Stomach (tissue), 9 donors: ENCODE measurements around the gene RANBP3. TPM values are rescaled to one million over a fixed set of nuclear protein-coding genes. Genes with fewer than 3 reads are reported as not detected.

Experiments
- DNase-seq, 2 donors: peaks; one replicate each; pipeline versions ENCODE4 v3.0.0 to v3.0.0-alpha.2; 2013 to 2019
- H3K27ac ChIP-seq, 5 donors: fragments of 200-600 bp in 4 of 5; sonication (generic) in 4 of 5; one replicate each; pipeline ENCODE4 v1.5.1; 2013 to 2019; ENCODE audit warnings: mild to moderate bottlenecking in 1 of 5, moderate library complexity in 1 of 5
- H3K27me3 ChIP-seq, 3 donors: fragments of 200-600 bp; sonication (generic); one replicate each; pipeline ENCODE4 v1.5.1; 2017 to 2019; ENCODE audit warnings: mixed run types in 1 of 3
- H3K36me3 ChIP-seq, 4 donors: fragments of 200-600 bp; sonication (generic); 1 replicate in 3 of 4; 2 replicates in 1 of 4; pipeline ENCODE4 v1.5.1; 2016 to 2019
- H3K4me1 ChIP-seq, 4 donors: fragments of 200-600 bp; sonication (generic); one replicate each; pipeline ENCODE4 v1.5.1; 2016 to 2019
- H3K4me3 ChIP-seq, 4 donors: fragments of 200-600 bp; sonication (generic) in 3 of 4; one replicate each; pipeline ENCODE4 v1.5.1; 2016 to 2019; ENCODE audit warnings: mild to moderate bottlenecking in 1 of 4
- H3K9me3 ChIP-seq, 4 donors: fragments of 200-600 bp; sonication (generic); one replicate each; pipeline ENCODE4 v1.5.1; 2016 to 2019
- EP300 ChIP-seq: sonication (generic); formaldehyde crosslinking; IDR thresholded peaks from one replicate; pipeline ENCODE4 v1.6.1; 2017; ENCODE audit warnings: antibody characterized with exemption
- POLR2A ChIP-seq, 4 donors: fragments of 450-650 bp; IDR thresholded peaks; one replicate each; pipeline ENCODE4 v1.6.1; 2016; ENCODE audit warnings: antibody characterized with exemption in 4 of 4, control low read depth in 2 of 4, mild to moderate bottlenecking in 1 of 4, moderate library complexity in 1 of 4
- POLR2AphosphoS5 ChIP-seq, 3 donors: sonication (generic); formaldehyde crosslinking; IDR thresholded peaks; one replicate each; pipeline ENCODE4 v1.6.1; 2016; ENCODE audit warnings: antibody characterized with exemption in 3 of 3
- WGBS, 5 donors: extraction: QIAGEN DNeasy Blood & Tissue Kit in 3 of 5; methylation state at CpG; one replicate each; pipeline versions ENCODE4 v1.1.5 to v1.1.7; 2013 to 2018; 5-methylcytosine and 5-hydroxymethylcytosine counted together
- intact Hi-C: fragments of 100-400 bp; cut with DNase I; formaldehyde crosslinking; loops from one replicate; pipeline ENCODE4 v1.15.1; 2023; ENCODE audit warnings: low total_unique reads
- polyA plus RNA-seq, 3 donors: library from polyadenylated mRNA; stranded (reverse); fragments of 200-250 nt; gene quantifications; one replicate each; pipeline ENCODE4 v1.2.3, GENCODE V29; 2013
- total RNA-seq, 5 donors: library from RNA; depleted of rRNA; stranded (reverse); fragments of >200 nt; gene quantifications; one replicate each; pipeline versions ENCODE4 v1.1.0 to v1.2.3, GENCODE V29; 2014 to 2016
- TF ChIP-seq, protein P1 (sequence below), 7 experiments: fragments of 450-650 bp in 4 of 7; fragments of 200-600 bp in 3 of 7; sonication (generic) in 3 of 7; IDR thresholded peaks; one replicate each; pipeline ENCODE4 v1.5.1; 2016 to 2019; ENCODE audit warnings: antibody characterized with exemption in 7 of 7, control low read depth in 2 of 7, mild to moderate bottlenecking in 1 of 7
- donor health status: healthy with polysubstance abuse.
- donor health status: Bipolar disorder and iron deficiency.
- donor health status: healthy.

RANBP3 gene
- total and polyA plus RNA-seq, 8 donors, result 27.7 to 235 (median 39.2) TPM

DNA sequence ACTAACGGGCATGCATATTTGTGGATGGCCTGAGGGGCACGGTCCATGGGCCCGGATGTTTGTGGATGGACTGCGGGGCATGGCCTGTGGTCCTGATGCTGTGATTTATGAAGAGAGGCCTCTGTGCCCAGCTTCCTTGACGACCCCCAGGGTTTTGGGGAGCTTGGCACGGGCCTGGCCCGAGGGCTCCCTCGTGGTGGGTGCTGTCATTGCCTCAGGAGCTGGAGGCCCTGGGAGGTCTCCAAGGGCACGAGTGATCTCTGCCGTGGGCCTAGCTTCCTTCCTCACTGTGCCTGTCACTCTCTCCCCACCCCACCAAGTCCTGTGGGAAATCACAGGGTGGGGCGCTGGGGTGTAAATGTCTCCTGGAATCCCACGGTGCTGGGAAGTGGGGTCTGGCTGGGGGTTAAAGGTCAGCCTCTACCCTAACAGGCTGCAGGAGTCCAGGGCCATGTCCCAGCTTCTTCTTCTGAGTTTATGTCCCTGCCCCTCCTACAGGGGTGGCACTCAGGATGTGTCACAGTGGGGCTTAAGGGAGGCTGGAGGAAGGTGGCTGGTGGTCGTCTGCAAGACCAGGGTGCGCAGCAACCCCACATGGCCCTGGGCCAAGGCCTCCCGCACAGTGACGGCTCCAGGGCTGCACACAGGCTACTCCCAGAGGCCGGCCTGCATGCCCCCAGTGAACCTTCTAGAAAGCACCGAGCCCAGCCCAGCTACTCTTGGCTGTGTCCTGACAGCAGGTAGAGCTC is 27.6 kb upstream of the RANBP3 start:
- Histone ChIP-seq H3K4me3 (no peak overlapping the region), H3K27me3 (no peaks in the 10 kb centered on the region), H3K27ac (no peak overlapping the region), H3K4me1 (no peaks in the 10 kb centered on the region), H3K9me3 (no peaks in the 10 kb centered on the region), H3K36me3 (peaks cover 3 to 93% (median 80%) of the 10 kb centered on the region in 4 donors)
- DNase-seq, result no peak
- intact Hi-C loops, result no loop called here
- TF ChIP-seq EP300 (no peak), POLR2AphosphoS5 (IDR thresholded peaks at IDR 0.05) (no peak), POLR2A (IDR thresholded peaks at IDR 0.05) (no peak)
- TF ChIP-seq, protein P1, sequence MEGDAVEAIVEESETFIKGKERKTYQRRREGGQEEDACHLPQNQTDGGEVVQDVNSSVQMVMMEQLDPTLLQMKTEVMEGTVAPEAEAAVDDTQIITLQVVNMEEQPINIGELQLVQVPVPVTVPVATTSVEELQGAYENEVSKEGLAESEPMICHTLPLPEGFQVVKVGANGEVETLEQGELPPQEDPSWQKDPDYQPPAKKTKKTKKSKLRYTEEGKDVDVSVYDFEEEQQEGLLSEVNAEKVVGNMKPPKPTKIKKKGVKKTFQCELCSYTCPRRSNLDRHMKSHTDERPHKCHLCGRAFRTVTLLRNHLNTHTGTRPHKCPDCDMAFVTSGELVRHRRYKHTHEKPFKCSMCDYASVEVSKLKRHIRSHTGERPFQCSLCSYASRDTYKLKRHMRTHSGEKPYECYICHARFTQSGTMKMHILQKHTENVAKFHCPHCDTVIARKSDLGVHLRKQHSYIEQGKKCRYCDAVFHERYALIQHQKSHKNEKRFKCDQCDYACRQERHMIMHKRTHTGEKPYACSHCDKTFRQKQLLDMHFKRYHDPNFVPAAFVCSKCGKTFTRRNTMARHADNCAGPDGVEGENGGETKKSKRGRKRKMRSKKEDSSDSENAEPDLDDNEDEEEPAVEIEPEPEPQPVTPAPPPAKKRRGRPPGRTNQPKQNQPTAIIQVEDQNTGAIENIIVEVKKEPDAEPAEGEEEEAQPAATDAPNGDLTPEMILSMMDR (IDR thresholded peaks at IDR 0.05), result no peak
- 84 to 90% (median 86%) methylated on average over 15 to 18 of the region's 18 CpGs for WGBS, 5 donors

DNA sequence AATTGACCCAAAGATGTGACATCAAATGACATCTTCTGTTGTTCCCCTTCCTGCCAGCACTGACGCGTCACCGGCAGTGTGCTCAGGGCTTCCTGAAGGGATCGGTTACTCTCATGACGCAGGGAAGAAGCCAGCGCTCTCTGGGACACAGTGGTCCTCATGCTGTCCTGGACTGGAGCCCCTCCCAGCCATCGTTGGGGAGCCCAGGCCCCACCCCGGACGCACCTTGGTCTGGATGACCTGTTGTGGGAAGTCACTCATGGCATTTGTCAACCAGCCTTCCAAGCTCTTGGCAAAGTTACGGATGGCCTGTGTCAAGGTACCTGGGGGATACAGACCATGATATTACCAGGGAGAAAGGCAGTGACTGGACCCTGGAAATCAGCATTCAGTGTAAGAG is 26.0 kb upstream of the RANBP3 start:
- no peaks in the 10 kb centered on the region for H3K9me3 ChIP-seq
- no peak for DNase-seq
- no peaks in the 10 kb centered on the region for H3K27me3 ChIP-seq
- TF ChIP-seq POLR2AphosphoS5 (IDR thresholded peaks at IDR 0.05) (no peak), EP300 (no peak), POLR2A (IDR thresholded peaks at IDR 0.05) (no peak)
- TF ChIP-seq, protein P1 (IDR thresholded peaks at IDR 0.05), result no peak
- intact Hi-C loops, result no loop called here
- no peak overlapping the region for H3K27ac ChIP-seq
- H3K4me3 ChIP-seq, result no peak overlapping the region
- 81 to 85% (median 83%) methylated on average over 9 to 10 of the region's 10 CpGs for WGBS, 5 donors
- no peaks in the 10 kb centered on the region for H3K4me1 ChIP-seq
- peaks cover 3 to 93% (median 83%) of the 10 kb centered on the region in 4 donors for H3K36me3 ChIP-seq

DNA sequence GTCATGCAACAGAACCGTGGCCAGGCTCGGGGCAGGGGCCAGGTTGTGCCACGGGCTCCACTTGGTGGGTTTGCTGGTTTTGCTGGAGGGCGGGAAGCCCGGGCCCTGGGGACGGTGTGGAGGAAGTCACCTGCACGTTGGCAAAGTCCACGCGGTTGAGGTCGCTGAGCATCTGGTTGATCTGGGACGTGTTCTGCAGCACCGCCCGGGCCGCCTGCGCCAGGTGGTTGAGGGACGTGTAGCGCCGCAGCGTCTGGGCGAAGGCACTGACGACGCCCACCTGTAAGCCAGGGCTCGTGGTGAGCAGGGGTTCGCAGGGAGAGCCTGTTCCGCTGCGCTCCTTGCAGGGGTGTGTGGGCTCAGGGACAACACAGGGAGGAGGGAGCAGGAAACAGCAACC is 24.7 kb upstream of the RANBP3 start:
- intact Hi-C loops, result no loop called here
- Histone ChIP-seq H3K4me3 (no peak overlapping the region), H3K36me3 (peaks cover 3 to 96% (median 85%) of the 10 kb centered on the region in 4 donors)

DNA sequence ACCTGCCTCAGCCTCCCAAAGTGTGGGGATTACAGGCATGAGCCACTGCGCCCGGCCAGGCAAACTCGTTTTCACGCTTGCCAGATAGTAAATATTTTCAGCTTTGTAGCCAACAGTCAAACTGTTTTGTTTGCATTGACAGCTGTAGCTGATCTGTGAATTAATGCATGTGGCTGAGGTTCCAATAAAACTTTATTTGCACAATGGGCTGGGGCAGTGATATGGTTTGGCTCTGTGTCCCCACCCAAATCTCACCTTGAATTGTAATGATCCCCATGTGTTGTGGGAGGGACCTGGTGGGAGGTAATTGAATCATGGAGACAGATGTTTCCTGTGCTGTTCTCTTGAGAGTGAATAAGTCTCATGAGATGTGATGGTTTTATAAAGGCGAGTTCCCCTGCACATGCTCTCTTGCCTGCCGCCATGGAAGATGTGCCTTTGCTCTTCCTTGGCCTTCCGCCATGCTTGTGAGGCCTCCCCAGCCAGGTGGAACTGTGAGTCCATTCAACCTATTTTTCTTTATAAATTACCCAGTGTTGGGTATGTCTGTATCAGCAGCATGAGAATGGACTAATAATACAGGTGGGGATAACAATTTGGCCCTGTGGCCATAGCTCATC is 22.4 kb upstream of the RANBP3 start:
- peaks cover 0 to 96% (median 86%) of the 10 kb centered on the region in 4 donors for H3K36me3 ChIP-seq
- no peaks in the 10 kb centered on the region for H3K9me3 ChIP-seq
- 81 to 91% (median 87%) methylated on average over 7 of the region's 7 CpGs for WGBS, 5 donors
- H3K27me3 ChIP-seq, result no peaks in the 10 kb centered on the region
- no peak overlapping the region for H3K27ac ChIP-seq
- intact Hi-C loops, result no loop called here
- no peak for TF ChIP-seq EP300
- no peak for TF ChIP-seq POLR2AphosphoS5 (IDR thresholded peaks at IDR 0.05)
- TF ChIP-seq, protein P1 (IDR thresholded peaks at IDR 0.05), result no peak
- no peak for TF ChIP-seq POLR2A (IDR thresholded peaks at IDR 0.05)
- no peak overlapping the region for H3K4me3 ChIP-seq
- DNase-seq, result no peak
- no peaks in the 10 kb centered on the region for H3K4me1 ChIP-seq

More for the DNA sequence above, 24.7 kb upstream of the RANBP3 start:
- DNase-seq, result no peak
- 93 to 95% (median 94%) methylated on average over 26 of the region's 26 CpGs for WGBS, 5 donors
- TF ChIP-seq POLR2A (IDR thresholded peaks at IDR 0.05) (no peak), POLR2AphosphoS5 (IDR thresholded peaks at IDR 0.05) (no peak), EP300 (no peak)
- TF ChIP-seq, protein P1 (IDR thresholded peaks at IDR 0.05), result no peak
- no peak overlapping the region for H3K27ac ChIP-seq
- H3K27me3 ChIP-seq, result no peaks in the 10 kb centered on the region
- no peaks in the 10 kb centered on the region for H3K4me1 ChIP-seq
- no peaks in the 10 kb centered on the region for H3K9me3 ChIP-seq
